AML-193 (cell line): ENCODE data around the gene PRPF8.
"Not testable (repeated sequence)": the region's sequence is repeated elsewhere in the genome, so short reads cannot be mapped to it uniquely, and the experiment has no call there.

ENCODE experiments used
- DNase-seq, 2 experiments: peaks; one replicate each; lab custom pipeline; 2025; lab: John Stamatoyannopoulos, UW

PRPF8 gene

GRCh38 chr17:1716076-1716911 lies 31.6 kb upstream of the PRPF8 start:
- DNase-seq, result peak; percentile 86 to 90

GRCh38 chr17:1715803-1716075 lies 31.1 kb upstream of the PRPF8 start:
- no peak for DNase-seq

GRCh38 chr17:1714980-1715802 lies 30.5 kb upstream of the PRPF8 start:
- no peak for DNase-seq

- DNase-seq, result no peak
Measured at GRCh38 chr17:1714427-1714979, 29.8 kb upstream of the PRPF8 start.

- no peak for DNase-seq
Measured at GRCh38 chr17:1713878-1714426, 29.3 kb upstream of the PRPF8 start.

GRCh38 chr17:1713160-1713877 lies 28.7 kb upstream of the PRPF8 start:
- no peak for DNase-seq

GRCh38 chr17:1712271-1712670 lies 27.6 kb upstream of the PRPF8 start:
- DNase-seq, result no peak

GRCh38 chr17:1711804-1712203 lies 27.1 kb upstream of the PRPF8 start:
- DNase-seq, result no peak

GRCh38 chr17:1710807-1711553 lies 26.3 kb upstream of the PRPF8 start:
- no peak for DNase-seq

- DNase-seq, result no peak
Measured at GRCh38 chr17:1709971-1710806, 25.5 kb upstream of the PRPF8 start, which contains the start of gene TLCD2. TSS of gene TLCD2 (minus strand) at chr17:1710377. CDS start at chr17:1710242, 135 bp downstream.

- DNase-seq, result no peak
Measured at GRCh38 chr17:1709403-1709951, 24.8 kb upstream of the PRPF8 start.

GRCh38 chr17:1708791-1709346 lies 24.2 kb upstream of the PRPF8 start:
- not testable (repeated sequence) for DNase-seq

GRCh38 chr17:1707107-1707506 lies 22.4 kb upstream of the PRPF8 start:
- DNase-seq, result no peak

- no peak for DNase-seq
Measured at GRCh38 chr17:1705004-1705403, 20.3 kb upstream of the PRPF8 start.

GRCh38 chr17:1703063-1703462 lies 18.4 kb upstream of the PRPF8 start:
- no peak for DNase-seq

GRCh38 chr17:1699891-1700290 lies 15.2 kb upstream of the PRPF8 start:
- not testable (repeated sequence) for DNase-seq

GRCh38 chr17:1697681-1698080 lies 13.0 kb upstream of the PRPF8 start:
- no peak for DNase-seq

- no peak for DNase-seq
Measured at GRCh38 chr17:1695365-1695764, 10.7 kb upstream of the PRPF8 start.

GRCh38 chr17:1693339-1693738 lies 8.7 kb upstream of the PRPF8 start:
- DNase-seq, result no peak
